H9 (cell line): Measurements from ENCODE around the gene PHTF2. TPM values are rescaled to one million over a fixed set of nuclear protein-coding genes. Genes with fewer than 3 reads are reported as not detected.

Source experiments
- DNase-seq: peaks from one replicate; pipeline ENCODE4 v3.0.0-alpha.2; 2017
- H2AFZ ChIP-seq: one replicate; pipeline ENCODE4 v1.6.1; 2013; ENCODE audit warnings: mild to moderate bottlenecking, low read length, control low read depth, moderate library complexity
- H2AK5ac ChIP-seq: 2 replicates; pipeline ENCODE4 v1.6.1; 2013; ENCODE audit warnings: low read length, control low read depth, mixed read lengths; ENCODE audit not compliant: insufficient read length
- H2BK120ac ChIP-seq: one replicate; pipeline ENCODE4 v1.6.1; 2013; ENCODE audit warnings: low read depth, mild to moderate bottlenecking, low read length, control low read depth, inconsistent platforms; ENCODE audit not compliant: poor library complexity, severe bottlenecking
- H2BK12ac ChIP-seq: 2 replicates; pipeline ENCODE4 v1.6.1; 2013; ENCODE audit warnings: low read length, control low read depth, mixed read lengths, low read depth; ENCODE audit not compliant: insufficient read length
- H2BK15ac ChIP-seq: 2 replicates; pipeline ENCODE4 v1.6.1; 2013; ENCODE audit warnings: low read depth, low read length, control low read depth
- H2BK20ac ChIP-seq: one replicate; pipeline ENCODE4 v1.6.1; 2013; ENCODE audit warnings: low read depth, mild to moderate bottlenecking, low read length, control low read depth, inconsistent platforms; ENCODE audit not compliant: poor library complexity, severe bottlenecking
- H2BK5ac ChIP-seq: 2 replicates; pipeline ENCODE4 v1.6.1; 2013; ENCODE audit warnings: low read length, control low read depth, mixed read lengths; ENCODE audit not compliant: insufficient read length
- H3K14ac ChIP-seq: 2 replicates; pipeline ENCODE4 v1.6.1; 2013; ENCODE audit warnings: low read length, control low read depth; ENCODE audit not compliant: insufficient read depth
- H3K18ac ChIP-seq: 2 replicates; pipeline ENCODE4 v1.6.1; 2013; ENCODE audit warnings: low read depth, mild to moderate bottlenecking, mixed read lengths, low read length, control low read depth; ENCODE audit not compliant: insufficient read length
- H3K23ac ChIP-seq: 2 replicates; pipeline ENCODE4 v1.6.1; 2013; ENCODE audit warnings: low read length, control low read depth, mixed read lengths, low read depth; ENCODE audit not compliant: insufficient read length
- H3K23me2 ChIP-seq: 2 replicates; pipeline ENCODE4 v1.6.1; 2013; ENCODE audit warnings: low read depth, mild to moderate bottlenecking, mixed read lengths, low read length, control low read depth; ENCODE audit not compliant: insufficient read length, poor library complexity, severe bottlenecking
- H3K27ac ChIP-seq: 2 replicates; pipeline ENCODE4 v1.5.1; 2013; ENCODE audit warnings: low read length, control low read depth, mixed read lengths, low read depth; ENCODE audit not compliant: insufficient read length
- H3K27me3 ChIP-seq: 2 replicates; pipeline ENCODE4 v1.6.1; 2013; ENCODE audit warnings: low read length, control low read depth, inconsistent platforms; ENCODE audit not compliant: insufficient read depth
- H3K4ac ChIP-seq: 2 replicates; pipeline ENCODE4 v1.6.1; 2013; ENCODE audit warnings: low read depth, mild to moderate bottlenecking, control low read depth, inconsistent platforms, low read length, moderate library complexity
- H3K4me1 ChIP-seq: 2 replicates; pipeline ENCODE4 v1.6.1; 2013; ENCODE audit warnings: low read length, control low read depth, inconsistent platforms; ENCODE audit not compliant: insufficient read depth
- H3K4me2 ChIP-seq: 2 replicates; pipeline ENCODE4 v1.6.1; 2013; ENCODE audit warnings: low read length, control low read depth, mixed read lengths; ENCODE audit not compliant: insufficient read length, insufficient read depth
- H3K56ac ChIP-seq: 2 replicates; pipeline ENCODE4 v1.6.1; 2013; ENCODE audit warnings: low read depth, mild to moderate bottlenecking, mixed read lengths, low read length, control low read depth; ENCODE audit not compliant: insufficient read length
- H3K79me1 ChIP-seq: 2 replicates; pipeline ENCODE4 v1.6.1; 2013; ENCODE audit warnings: low read depth, mild to moderate bottlenecking, moderate library complexity, low read length, control low read depth, inconsistent platforms; ENCODE audit not compliant: insufficient read depth, poor library complexity, severe bottlenecking
- H3K79me2 ChIP-seq: 2 replicates; pipeline ENCODE4 v1.6.1; 2013; ENCODE audit warnings: low read length, control low read depth, inconsistent platforms; ENCODE audit not compliant: insufficient read depth
- H3K9ac ChIP-seq: 2 replicates; pipeline ENCODE4 v1.6.1; 2013; ENCODE audit warnings: low read length, control low read depth, mixed read lengths; ENCODE audit not compliant: insufficient read length; ENCODE audit errors: extremely low read depth
- H3K9me3 ChIP-seq: one replicate; pipeline ENCODE4 v1.6.1; 2013; ENCODE audit warnings: low read depth, low read length, inconsistent platforms; ENCODE audit not compliant: control insufficient read depth
- H3T11ph ChIP-seq: one replicate; pipeline ENCODE4 v1.6.1; 2013; ENCODE audit warnings: mild to moderate bottlenecking, low read length, control low read depth, inconsistent platforms
- H4K20me1 ChIP-seq: one replicate; pipeline ENCODE4 v1.6.1; 2013; ENCODE audit not compliant: control insufficient read depth, insufficient read length, insufficient read depth
- H4K5ac ChIP-seq: 2 replicates; pipeline ENCODE4 v1.6.1; 2013; ENCODE audit warnings: low read depth, mild to moderate bottlenecking, mixed read lengths, low read length, control low read depth; ENCODE audit not compliant: insufficient read length
- H4K8ac ChIP-seq: replicated peaks from 2 replicates; pipeline ENCODE4 v1.6.1; 2013; ENCODE audit warnings: low read length, control low read depth, mixed read lengths, low read depth; ENCODE audit not compliant: insufficient read length
- H4K91ac ChIP-seq: 2 replicates; pipeline ENCODE4 v1.6.1; 2013; ENCODE audit warnings: low read depth, mild to moderate bottlenecking, moderate library complexity, mixed read lengths, low read length, control low read depth; ENCODE audit not compliant: insufficient read length
- H3K27ac Mint-ChIP-seq, 3 experiments: 2 replicates in 2 of 3; 3 replicates in 1 of 3; pipeline ENCODE4 v1.8.0; 2020 to 2021; ENCODE audit warnings: mixed read lengths in 3 of 3, mild to moderate bottlenecking in 1 of 3, moderate library complexity in 1 of 3
- H3K27me3 Mint-ChIP-seq: 2 replicates; pipeline ENCODE4 v1.8.0; 2021; ENCODE audit warnings: low read depth, mild to moderate bottlenecking, moderate library complexity, mixed read lengths
- H3K36me3 Mint-ChIP-seq, 3 experiments: 2 replicates in 2 of 3; 3 replicates in 1 of 3; pipeline ENCODE4 v1.8.0; 2020 to 2021; ENCODE audit warnings: low read depth in 3 of 3, mixed read lengths in 3 of 3; ENCODE audit not compliant: insufficient read depth in 1 of 3
- H3K4me1 Mint-ChIP-seq, 2 experiments: 2 replicates each; pipeline ENCODE4 v1.8.0; 2020; ENCODE audit warnings: mixed read lengths in 2 of 2
- H3K4me3 Mint-ChIP-seq, 2 experiments: 2 replicates in 1 of 2; 3 replicates in 1 of 2; pipeline ENCODE4 v1.8.0; 2020 to 2021; ENCODE audit warnings: mild to moderate bottlenecking in 2 of 2, mixed read lengths in 2 of 2, moderate library complexity in 1 of 2
- H3K9me3 Mint-ChIP-seq, 2 experiments: 2 replicates in 1 of 2; 3 replicates in 1 of 2; pipeline ENCODE4 v1.8.0; 2020; ENCODE audit warnings: mild to moderate bottlenecking in 2 of 2, mixed read lengths in 2 of 2, moderate library complexity in 1 of 2
- CTCF ChIP-seq: fragments of 200-600 bp; sonication (generic); conservative IDR thresholded peaks from 3 replicates; pipeline ENCODE4 v1.8.0; 2021; ENCODE audit warnings: antibody characterized with exemption, mild to moderate bottlenecking
- WGBS: extraction: QIAGEN DNeasy Blood & Tissue Kit; methylation state at CpG from one replicate; pipeline ENCODE4 v1.1.7; 2013; ENCODE audit warnings: missing lambda C conversion rate, low lambda C conversion rate, mixed read lengths; ENCODE audit not compliant: insufficient read length; ENCODE audit errors: extremely low coverage; 5-methylcytosine and 5-hydroxymethylcytosine counted together
- total RNA-seq: library from RNA; stranded (reverse); gene quantifications from 2 replicates; pipeline ENCODE4 v1.2.1, GENCODE V29; 2021

The PHTF2 gene
- total RNA-seq, 1 experiment from 2014 or later: 16.2 TPM

- H2BK120ac ChIP-seq: no peak overlapping the region
- H4K8ac ChIP-seq: no peak overlapping the region
- peaks cover 7% of the 10 kb centered on the region; the same call in 1 of the 2 replicates for H3K79me2 ChIP-seq
- H2BK15ac ChIP-seq: no peak overlapping the region
- no peak overlapping the region for H3K18ac ChIP-seq
- Mint-ChIP-seq H3K4me3 (peak overlapping the region; percentile 93 to 95), H3K4me1 (peaks cover 25 to 26% of the 10 kb centered on the region in 2 experiments), H3K9me3 (no peaks in the 10 kb centered on the region), H3K27ac (peak overlapping the region; percentile 28 to 98 (median 97); a peak in 5 of 7 replicates), H3K36me3 (peaks cover 3 to 7% (median 5%) of the 10 kb centered on the region in 3 experiments; a peak in 5 of 7 replicates), H3K27me3 (no peaks in the 10 kb centered on the region)
- no peak overlapping the region for H3K14ac ChIP-seq
- peaks cover 5% of the 10 kb centered on the region for H3K23me2 ChIP-seq
- DNase-seq: peak; percentile 50
- no CpG with 5 or more reads among the region's 55 CpGs for WGBS
- no peak; the same call in 2 of the 3 replicates for TF ChIP-seq CTCF
- H2AFZ ChIP-seq: no peak overlapping the region
- H3T11ph ChIP-seq: no peak overlapping the region
- H3K27ac ChIP-seq: no peak overlapping the region
- no peaks in the 10 kb centered on the region for H3K27me3 ChIP-seq
- no peak overlapping the region for H2AK5ac ChIP-seq
- H4K5ac ChIP-seq: no peak overlapping the region
- H2BK5ac ChIP-seq: no peak overlapping the region
- H3K56ac ChIP-seq: no peak overlapping the region
- H4K20me1 ChIP-seq: no peaks in the 10 kb centered on the region
- H3K4me1 ChIP-seq: no peaks in the 10 kb centered on the region
- no peak overlapping the region for H2BK20ac ChIP-seq
- H3K9me3 ChIP-seq: no peaks in the 10 kb centered on the region
- H3K23ac ChIP-seq: no peak overlapping the region
- no peaks in the 10 kb centered on the region for H3K79me1 ChIP-seq
- H2BK12ac ChIP-seq: no peak overlapping the region
- H4K91ac ChIP-seq: no peak overlapping the region
- H3K9ac ChIP-seq: peak overlapping the region; percentile 46
- H3K4me2 ChIP-seq: peak overlapping the region; percentile 88
- no peak overlapping the region for H3K4ac ChIP-seq
Measured at GRCh38 chr7:77799078-77799964, 748 bp downstream of the PHTF2 start.
